HG03571 (cell line): ENCODE measurements around the gene SEPHS1.
"Not testable (repeated sequence)": the region's sequence is repeated elsewhere in the genome, so short reads cannot be mapped to it uniquely, and the experiment has no call there.

Source experiments
- ATAC-seq: cut with Tn5 transposase; IDR thresholded peaks from one replicate; pipeline ENCODE4 v1.9.1; 2021; ENCODE audit not compliant: unreplicated experiment

SEPHS1 gene

DNA sequence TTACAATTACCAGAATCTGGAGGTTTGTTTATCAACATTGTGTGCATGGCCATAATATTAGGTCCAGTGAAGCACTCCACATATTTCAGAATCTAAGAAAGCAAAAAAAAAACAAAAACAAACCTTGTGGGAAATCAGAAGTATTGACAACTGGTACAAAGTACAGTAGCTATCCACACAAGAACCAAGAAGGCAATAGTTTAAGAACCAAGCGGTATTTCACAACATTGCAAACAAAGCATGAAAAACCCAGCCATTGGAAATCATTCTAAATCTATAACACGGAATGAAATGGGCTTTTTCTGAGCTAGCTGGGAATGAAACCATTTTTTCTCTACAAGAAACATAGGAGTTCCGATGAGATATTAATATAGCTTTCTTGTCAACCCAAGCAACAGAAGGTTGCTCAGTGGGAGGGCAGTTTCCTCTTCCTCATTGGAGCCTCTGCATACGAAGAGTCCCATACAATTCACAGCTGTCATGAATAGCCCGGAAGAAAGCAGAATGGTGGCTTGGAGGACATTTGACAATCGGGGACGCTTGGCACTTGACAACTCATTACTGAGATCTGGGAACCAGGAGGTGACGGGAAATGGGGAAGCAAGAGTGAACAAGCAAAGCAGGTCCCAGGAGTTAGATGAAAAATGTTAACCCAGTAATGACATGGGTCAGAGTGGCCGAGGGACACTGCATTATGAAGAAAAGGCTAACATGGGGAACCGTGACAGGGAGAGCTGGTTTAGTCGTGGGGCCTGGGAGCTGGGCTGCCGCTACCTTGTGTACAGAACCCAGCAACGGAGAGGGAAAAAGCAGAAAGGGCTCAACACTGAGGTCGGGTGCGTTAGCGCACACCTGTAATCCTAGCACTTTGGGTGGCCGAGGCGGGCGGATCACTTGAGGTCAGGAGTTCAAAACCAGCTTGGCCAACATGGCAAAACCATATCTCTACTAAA lies 56.0 kb downstream of the SEPHS1 start:
- no peak for ATAC-seq

DNA sequence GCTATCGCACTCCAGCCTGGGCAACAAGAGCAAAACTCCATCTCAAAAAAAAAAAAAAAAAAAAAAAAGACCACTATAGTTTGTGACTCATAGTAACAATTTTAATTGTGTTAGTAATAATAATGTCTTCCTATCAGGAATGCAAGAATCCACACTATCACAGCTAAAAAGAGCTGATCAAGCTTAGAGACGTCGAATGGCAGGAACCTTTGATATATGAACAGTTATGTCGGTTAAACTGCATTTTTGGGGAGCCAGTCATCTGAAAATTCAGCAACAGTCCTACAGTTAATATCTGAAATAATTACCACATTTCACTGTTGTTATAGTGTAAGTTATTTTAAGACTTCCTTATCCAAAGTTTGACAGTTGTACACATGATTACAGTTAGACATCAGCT lies 57.0 kb downstream of the SEPHS1 start:
- ATAC-seq, result no peak

DNA sequence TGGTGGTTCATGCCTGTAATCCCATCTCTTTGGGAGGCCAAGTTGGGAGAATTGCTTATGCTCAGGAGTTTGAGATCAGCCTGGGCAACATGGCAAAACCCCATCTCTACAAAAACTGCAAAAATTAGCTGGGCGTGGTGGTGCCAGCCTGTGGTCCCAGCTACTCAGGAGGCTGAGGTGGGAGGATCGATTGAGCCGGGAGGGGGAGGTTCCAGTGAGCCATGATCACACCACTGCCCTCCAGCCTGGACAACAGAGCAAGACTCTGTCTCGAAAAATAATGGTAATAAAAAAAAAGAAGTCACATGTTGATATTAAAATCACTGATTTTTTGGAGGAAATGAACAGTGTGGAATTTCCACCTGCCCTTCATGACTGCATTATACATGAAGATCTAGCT lies 64.0 kb downstream of the SEPHS1 start:
- no peak for ATAC-seq

DNA sequence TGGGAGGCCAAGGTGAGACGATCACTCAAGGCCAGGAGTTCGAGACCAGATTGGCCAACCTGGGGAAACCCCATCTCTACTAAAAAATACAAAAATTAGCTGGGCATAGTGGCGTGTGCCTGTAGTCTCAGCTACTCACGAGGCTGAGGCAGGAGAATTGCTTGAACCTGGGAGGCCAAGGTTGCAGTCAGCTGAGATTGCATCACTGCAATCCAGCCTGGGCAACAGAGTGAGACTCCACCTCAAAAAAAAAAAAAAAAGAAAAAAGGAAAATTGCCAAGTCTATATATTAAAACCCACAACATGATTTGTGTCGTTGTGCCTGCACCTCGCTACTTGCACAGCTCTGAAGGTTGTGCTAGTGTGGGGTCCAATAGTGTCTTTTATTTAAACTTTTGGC lies 65.7 kb downstream of the SEPHS1 start:
- ATAC-seq, result not testable (repeated sequence)

DNA sequence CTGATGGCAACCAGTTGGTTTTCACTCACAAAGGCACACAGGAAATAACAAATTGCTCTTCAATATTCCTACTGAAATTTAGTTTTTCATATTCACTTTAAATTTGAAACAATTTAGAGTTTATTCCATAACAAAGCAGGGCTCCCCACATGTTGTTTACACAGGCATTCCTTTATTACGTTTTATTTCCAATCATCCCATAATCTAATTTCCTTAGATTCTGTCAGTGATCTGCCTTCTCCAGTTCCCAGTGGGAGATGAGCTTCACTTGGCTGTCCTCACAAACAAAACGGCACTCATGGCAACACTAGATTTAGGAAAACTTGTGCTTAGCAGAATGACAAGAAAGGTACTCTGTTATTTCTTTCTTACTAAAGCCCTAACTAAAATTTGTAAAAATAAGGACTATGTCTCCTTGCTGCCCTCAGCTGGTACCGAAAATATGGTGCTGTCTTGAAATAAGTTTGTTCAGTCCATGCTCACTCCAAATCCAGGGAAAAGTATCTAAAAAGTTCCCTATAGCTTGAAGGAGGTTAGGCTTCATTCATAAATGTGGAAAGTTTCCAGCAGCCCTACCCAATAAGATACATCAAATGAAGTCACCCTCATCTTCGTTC lies 71.2 kb downstream of the SEPHS1 start:
- no peak for ATAC-seq

DNA sequence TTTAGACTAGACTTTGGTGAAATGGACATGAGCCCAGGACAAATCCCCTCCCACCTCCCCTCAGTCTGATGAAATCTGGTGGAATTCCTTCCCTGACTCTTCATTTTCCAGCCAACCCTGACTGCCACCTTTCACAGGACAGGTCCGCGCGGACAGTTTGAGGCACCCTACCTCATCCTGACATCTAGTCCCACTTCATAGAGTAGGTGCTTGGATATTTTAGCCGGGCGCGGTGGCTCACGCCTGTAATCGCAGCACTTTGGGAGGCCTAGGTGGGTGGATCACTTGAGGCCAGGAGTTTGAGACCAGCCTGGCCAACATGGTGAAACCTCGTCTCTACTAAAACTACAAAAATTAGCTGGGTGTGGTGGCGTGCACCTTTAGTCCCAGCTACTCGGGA lies 71.9 kb downstream of the SEPHS1 start:
- not testable (repeated sequence) for ATAC-seq

DNA sequence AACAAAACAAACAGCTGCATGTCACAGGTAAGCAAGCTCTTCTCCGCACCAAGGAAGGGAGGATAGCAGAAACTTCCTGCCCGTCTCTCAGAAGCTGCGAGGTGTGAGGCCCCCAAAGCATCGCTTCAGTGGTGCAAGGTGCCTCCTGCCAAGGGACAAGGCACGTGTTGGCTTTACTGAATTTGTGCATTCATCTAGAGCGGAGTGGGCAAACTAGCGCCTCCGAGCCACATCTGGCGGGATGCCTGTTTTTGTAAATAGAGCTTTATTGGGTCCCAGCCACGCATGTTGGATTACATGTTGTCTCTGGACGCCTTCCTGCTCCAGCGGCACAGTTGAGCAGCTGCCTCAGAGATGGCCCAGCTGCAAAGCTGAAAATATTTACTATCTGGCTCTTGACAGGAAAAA lies 75.9 kb downstream of the SEPHS1 start:
- peak; percentile 54 for ATAC-seq

DNA sequence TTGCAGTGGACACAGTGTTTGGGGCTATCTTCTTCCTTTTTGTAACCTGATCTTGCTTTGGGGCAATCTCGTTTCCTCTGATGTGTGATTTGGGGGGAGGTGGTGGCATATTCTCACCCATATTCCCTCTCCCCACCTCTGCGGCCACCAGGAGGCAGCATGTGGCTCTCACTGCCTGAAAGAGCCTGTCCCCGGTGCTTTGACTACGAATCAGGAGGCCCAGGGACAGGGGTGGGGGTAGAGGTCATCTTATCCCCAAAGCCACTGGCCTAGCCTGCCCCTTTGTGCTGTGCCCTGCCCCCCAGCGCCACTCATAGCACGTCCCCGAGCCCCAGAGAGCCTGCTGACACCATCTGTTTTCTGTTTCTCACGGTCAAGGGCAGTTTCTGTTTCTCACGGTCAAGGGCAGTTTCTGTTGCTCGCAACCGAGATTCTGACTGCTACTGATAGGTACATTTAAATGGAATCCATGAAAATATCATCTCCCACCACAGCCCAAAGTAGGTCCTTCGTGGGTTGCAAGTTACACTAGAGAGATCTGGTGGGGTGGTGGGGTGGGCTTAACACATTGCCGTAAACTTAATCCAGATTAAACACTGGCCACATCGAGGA lies 76.4 kb downstream of the SEPHS1 start:
- ATAC-seq, result peak; percentile 77

DNA sequence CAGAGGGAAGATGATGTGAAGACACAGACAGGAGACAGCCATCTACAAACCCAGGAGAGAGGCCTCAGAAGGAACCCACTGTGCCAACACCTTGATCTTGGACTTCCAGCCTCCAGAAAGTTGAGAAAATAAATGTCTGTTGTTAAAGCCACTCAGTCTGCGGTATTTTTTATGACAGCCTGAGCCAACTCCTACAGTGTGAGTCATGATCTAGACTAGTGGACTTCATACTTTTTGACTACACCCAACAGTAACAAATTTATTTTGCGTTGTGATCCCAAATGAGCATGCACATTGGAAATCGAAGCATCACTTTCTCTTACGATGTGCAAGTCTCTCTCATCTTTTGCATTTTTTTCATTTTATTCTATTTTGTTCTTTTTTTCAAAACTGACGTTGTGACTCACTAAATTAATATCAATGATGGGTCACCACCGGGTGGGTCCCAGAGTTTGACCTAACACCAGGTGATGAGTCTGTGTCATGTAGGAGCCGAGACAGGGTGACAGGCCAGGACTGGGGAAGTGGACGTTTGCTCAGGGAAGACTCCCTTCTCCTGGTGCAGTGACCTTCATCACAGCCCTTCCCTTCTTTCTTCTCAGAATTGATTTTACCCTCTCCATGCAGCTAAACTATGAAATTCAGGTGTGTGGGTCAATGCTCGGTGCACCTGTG lies 77.1 kb downstream of the SEPHS1 start:
- ATAC-seq, result peak; percentile 2

DNA sequence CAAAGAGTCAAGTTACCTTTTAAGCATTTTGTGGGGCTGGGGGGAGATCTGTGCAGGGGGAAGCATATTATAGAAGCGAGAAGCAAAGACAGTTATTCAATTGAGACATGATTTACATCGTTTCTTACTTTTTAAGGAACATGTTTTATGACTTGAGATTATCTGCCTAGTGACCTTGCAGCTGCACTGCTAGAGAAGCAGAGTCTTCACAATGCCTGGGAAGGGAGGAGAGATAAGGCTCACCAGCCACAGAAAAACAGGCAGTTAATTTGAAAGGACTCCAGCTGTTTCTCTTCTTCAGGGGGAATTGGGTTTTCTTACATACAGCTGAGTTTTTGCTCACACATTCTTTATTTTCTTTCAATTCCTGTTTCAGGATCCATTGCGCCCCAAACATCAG lies 79.3 kb downstream of the SEPHS1 start:
- no peak for ATAC-seq

DNA sequence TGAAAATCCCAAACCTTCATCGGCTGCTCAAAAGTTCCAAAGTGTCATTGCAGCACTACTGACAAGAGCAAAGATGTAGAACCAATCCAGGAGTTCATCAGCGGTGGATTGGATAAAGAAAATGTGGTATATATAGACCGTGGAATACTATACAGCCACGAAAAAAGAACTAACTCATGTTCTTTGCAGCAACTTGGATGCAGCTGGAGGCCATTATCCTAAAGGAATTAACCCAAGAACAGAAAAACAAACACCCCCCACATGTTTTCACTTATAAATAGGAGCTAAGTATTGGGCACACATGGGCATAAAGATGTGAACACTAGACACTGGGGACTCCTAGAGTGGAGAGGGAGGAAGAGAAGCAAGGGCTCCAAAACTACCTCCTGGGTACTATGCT lies 79.8 kb downstream of the SEPHS1 start:
- no peak for ATAC-seq
